ENCODE measurements around the gene BMP5.

DNA sequence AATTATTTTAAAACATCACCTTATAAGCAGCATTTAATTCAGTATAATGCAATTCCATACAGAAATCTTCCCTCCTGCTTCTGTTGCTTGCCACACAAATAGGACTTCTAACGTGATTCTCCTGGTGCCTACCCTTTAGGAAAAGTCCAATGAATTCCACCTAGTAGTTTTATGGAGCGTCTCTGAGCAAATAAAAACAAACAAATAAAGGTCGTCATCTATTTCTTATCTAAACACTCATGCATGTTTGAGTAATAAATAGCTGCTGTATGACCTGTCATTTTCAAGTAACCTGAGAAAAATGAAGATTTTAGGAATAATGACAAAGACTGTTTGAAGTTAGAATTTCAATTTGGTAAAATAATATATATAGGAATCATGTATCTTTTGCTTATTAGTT, 102.7 kb downstream of the BMP5 start:
- no peak for TF ChIP-seq POLR2A (IDR thresholded peaks at IDR 0.05)
- TF ChIP-seq, protein P1, sequence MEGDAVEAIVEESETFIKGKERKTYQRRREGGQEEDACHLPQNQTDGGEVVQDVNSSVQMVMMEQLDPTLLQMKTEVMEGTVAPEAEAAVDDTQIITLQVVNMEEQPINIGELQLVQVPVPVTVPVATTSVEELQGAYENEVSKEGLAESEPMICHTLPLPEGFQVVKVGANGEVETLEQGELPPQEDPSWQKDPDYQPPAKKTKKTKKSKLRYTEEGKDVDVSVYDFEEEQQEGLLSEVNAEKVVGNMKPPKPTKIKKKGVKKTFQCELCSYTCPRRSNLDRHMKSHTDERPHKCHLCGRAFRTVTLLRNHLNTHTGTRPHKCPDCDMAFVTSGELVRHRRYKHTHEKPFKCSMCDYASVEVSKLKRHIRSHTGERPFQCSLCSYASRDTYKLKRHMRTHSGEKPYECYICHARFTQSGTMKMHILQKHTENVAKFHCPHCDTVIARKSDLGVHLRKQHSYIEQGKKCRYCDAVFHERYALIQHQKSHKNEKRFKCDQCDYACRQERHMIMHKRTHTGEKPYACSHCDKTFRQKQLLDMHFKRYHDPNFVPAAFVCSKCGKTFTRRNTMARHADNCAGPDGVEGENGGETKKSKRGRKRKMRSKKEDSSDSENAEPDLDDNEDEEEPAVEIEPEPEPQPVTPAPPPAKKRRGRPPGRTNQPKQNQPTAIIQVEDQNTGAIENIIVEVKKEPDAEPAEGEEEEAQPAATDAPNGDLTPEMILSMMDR (IDR thresholded peaks at IDR 0.05): no peak
- TF ChIP-seq EP300 (IDR thresholded peaks at IDR 0.05): no peak

Measured in ovary (tissue), 3 donors.